HG03103 (cell line): Measurements from ENCODE around the gene ZBED3.

Experiments
- ATAC-seq: cut with Tn5 transposase; IDR thresholded peaks from one replicate; pipeline ENCODE4 v1.9.1; 2021; ENCODE audit warnings: low read depth; ENCODE audit not compliant: unreplicated experiment

Gene ZBED3

GRCh38 chr5:77022511-77023417 is 64.3 kb downstream of the ZBED3 start:
- no peak for ATAC-seq
